GM18505 (cell line): ENCODE results near the gene MTFR1L.

Source experiments
- ATAC-seq: cut with Tn5 transposase; IDR thresholded peaks from one replicate; pipeline ENCODE4 v1.9.1; 2021; ENCODE audit not compliant: unreplicated experiment
- POLR2A ChIP-seq: IDR thresholded peaks from 4 replicates; pipeline ENCODE4 v1.6.1; 2011; ENCODE audit warnings: borderline replicate concordance; ENCODE audit not compliant: insufficient read depth, insufficient read length; ENCODE audit errors: extremely low read depth

The MTFR1L gene

DNA sequence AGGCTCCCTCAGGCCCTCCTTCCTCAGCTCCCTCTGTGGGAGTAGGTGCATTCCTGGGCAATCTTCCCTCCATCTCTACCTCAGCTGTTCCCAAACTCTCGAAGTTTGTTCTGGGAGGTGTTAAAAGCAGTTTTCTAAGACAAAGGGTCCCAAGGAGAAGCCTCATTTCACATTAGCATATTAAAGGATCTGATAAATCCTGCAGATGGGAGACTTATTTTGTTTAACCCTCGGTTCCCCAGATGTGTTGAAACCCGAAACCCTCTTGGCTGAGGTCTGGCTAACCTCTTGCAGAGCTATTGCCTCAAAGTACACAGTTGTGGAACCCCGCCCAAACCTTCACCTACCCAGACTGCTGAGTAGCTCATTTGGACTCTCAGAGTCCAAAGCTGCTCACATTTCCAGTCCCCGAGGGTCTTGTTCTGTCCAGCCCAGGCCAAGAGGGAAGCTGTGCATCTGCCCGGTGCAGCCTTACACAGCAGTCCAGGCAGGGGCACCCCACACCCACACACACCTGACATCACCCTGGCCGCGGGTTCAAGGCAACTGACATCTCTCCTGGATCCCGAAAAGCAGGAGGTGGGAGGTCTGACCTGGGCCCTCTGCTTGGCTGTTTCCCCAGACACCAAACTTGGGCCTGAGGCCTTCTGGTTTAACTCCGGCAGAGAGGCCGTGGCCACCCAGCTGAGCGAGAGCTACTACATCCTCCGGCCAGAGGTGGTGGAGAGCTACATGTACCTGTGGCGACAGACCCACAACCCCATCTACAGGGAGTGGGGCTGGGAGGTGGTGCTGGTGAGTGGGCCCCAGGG is 39.2 kb upstream of the MTFR1L start:
- no peak for TF ChIP-seq POLR2A
- ATAC-seq: no peak

- no peak for TF ChIP-seq POLR2A
- ATAC-seq: no peak
Measured at GRCh38 chr1:25781130-25781433, 38.7 kb upstream of the MTFR1L start.

DNA sequence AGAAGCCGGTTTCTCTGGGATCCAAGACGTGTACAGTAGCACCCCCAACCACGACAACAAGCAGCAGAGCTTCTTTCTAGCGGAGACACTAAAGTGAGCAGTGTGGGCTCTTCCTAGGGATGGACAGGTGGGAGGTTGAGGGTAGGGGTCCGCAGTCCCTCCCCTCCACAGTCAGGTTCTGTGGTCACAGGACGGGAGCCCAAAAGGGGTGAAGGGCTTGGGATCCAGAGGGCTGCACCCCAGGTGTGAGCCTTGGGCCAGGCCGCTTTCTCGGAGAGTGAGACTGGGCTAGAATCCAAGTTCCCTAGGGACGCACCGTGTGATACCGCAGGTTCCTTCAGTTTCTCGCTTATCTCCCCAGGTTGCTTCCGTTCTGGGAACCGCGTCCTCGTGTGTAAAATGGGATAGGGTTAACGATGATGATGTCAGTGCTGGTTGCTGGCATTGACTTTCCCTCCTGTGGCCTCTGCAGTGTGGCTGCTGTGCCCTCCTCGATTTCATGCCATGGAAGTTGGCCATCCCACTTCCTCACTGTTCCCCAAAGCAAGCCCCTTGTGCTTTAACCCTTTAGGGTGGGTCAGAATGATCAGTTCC is 37.0 kb upstream of the MTFR1L start:
- TF ChIP-seq POLR2A: no peak
- no peak for ATAC-seq

GRCh38 chr1:25784575-25785051 is 35.1 kb upstream of the MTFR1L start:
- no peak for TF ChIP-seq POLR2A
- ATAC-seq: no peak

- no peak for TF ChIP-seq POLR2A
- ATAC-seq: no peak
Measured at GRCh38 chr1:25785333-25786067, 34.3 kb upstream of the MTFR1L start.

GRCh38 chr1:25786887-25787759 is 32.6 kb upstream of the MTFR1L start:
- TF ChIP-seq POLR2A: no peak

DNA sequence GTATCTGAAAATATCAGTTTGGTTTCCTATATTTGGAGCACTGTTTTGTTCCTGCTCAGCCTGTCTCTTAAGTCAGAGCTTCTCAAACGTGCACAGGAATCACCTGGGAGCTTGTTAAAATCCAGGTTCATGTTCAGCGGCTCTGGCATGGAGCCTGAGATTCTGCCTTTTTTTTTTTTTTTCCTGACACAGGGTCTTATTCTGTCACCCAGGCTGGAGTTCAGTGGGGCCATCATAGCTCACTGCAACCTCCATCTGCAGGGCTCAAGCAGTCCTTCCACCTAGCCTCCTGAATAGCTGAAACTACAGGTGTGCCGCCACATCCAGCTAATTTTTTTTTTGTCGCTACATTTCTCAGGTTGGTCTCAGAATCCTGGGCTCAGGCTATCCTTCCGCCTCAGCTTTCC is 32.0 kb upstream of the MTFR1L start:
- no peak for ATAC-seq
- no peak for TF ChIP-seq POLR2A

More at GRCh38 chr1:25786887-25787759, 32.6 kb upstream of the MTFR1L start:
- ATAC-seq: no peak

GRCh38 chr1:25790472-25790871 is 29.3 kb upstream of the MTFR1L start:
- no peak for ATAC-seq
- no peak for TF ChIP-seq POLR2A

DNA sequence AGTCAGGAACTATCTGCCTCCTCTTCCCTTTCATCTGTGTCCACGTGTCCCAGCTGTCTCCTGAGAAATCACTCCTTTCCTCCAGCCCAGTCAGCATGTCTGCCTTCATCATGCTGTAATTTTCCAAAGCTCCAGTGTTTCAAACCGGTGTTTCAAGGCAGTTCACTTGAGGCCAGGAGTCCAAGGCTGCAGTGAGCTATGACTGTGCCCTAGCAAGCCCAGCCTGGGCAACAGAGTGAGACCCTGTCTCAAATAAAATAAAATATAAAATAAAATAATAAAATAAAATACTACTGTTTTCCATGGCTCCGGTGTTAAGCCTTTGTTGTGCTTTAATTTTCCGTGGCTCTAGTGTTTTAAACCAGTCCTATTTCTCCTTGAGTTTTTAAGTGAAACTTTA is 27.6 kb upstream of the MTFR1L start:
- no peak for ATAC-seq
- TF ChIP-seq POLR2A: no peak

GRCh38 chr1:25793585-25794170 is 26.1 kb upstream of the MTFR1L start:
- no peak for TF ChIP-seq POLR2A
- no peak for ATAC-seq

GRCh38 chr1:25794325-25794724 is 25.4 kb upstream of the MTFR1L start:
- no peak for TF ChIP-seq POLR2A
- no peak for ATAC-seq

- TF ChIP-seq POLR2A: no peak
- ATAC-seq: no peak
Measured at GRCh38 chr1:25795211-25795610, 24.5 kb upstream of the MTFR1L start.
